ENCODE data around the gene IMMP2L.
A peak's percentile ranks its signal among the peaks of the same experiment; 100 is the strongest.

Gene IMMP2L

DNA sequence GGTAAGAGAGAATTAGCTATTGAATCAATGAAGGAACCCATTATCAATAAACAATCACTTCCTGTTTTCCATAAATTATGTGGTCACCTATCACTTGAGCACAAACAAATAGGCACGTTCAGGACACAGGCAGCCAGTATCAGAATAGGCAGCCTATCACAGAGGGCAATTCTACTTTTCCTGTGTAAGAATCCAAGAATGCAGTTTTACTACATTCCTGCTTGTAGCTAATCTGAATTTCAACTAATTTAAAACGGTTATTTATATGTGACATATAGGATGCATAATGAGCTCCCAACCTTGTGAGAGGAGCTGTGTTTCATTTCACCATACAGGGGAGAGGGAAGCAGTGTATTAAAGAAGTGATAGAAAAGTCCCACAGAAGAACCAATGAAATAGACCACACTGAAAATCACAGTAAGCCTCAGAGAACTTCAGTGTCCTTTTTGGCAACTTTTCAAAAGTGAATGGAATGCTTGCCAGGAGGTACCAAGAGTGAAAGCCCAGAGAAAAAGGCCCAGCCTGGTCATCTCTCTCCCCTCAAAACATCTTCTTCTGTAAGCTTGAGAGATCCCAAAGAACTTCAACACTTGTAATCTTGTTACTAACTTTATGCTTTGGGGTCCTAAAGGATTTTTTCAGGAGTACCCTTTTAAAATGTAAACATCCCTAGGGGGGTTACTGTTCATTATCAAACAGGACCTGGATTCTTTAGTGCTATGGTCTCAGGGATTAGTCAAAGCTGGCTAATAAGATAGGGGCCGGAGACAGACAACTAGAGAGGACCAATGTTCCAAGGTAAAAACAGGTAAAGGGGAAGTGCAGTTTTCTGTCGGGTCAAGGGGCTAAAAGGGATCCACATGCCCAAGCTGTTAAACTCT lies 1.3 kb downstream of the IMMP2L start:
- Histone ChIP-seq H3K27me3 (ENCODE audit: low read length) (no peaks in the 10 kb centered on the region), H3K9me3 (ENCODE audit: insufficient read depth, low read length) (no peaks in the 10 kb centered on the region), H3K4me3 (ENCODE audit: insufficient read depth, low read length, poor library complexity, severe bottlenecking) (peak overlapping the region; percentile 61), H4K20me1 (ENCODE audit: low read depth, low read length) (no peaks in the 10 kb centered on the region), H3K27ac (ENCODE audit: low read depth, low read length) (peak overlapping the region; percentile 59), H3K4me2 (ENCODE audit: low read depth, low read length, poor library complexity, severe bottlenecking) (peak overlapping the region; percentile 72), H3K79me2 (ENCODE audit: insufficient read depth, low read length) (peaks cover 14% of the 10 kb centered on the region), H3K9ac (ENCODE audit: low read length) (peak overlapping the region; percentile 72), H3K9me2 (replicated peaks; ENCODE audit: insufficient read depth, low read length) (no peaks in the 10 kb centered on the region), H3K36me3 (ENCODE audit: low read length) (peaks cover 16% of the 10 kb centered on the region; the same call in 1 of the 2 replicates), H3F3A (ENCODE audit: insufficient read depth) (peaks cover 10% of the 10 kb centered on the region; the same call in 1 of the 2 replicates), H2AFZ (ENCODE audit: low read depth, low read length, severe bottlenecking) (peak overlapping the region; percentile 64)
- TF ChIP-seq, protein P1, sequence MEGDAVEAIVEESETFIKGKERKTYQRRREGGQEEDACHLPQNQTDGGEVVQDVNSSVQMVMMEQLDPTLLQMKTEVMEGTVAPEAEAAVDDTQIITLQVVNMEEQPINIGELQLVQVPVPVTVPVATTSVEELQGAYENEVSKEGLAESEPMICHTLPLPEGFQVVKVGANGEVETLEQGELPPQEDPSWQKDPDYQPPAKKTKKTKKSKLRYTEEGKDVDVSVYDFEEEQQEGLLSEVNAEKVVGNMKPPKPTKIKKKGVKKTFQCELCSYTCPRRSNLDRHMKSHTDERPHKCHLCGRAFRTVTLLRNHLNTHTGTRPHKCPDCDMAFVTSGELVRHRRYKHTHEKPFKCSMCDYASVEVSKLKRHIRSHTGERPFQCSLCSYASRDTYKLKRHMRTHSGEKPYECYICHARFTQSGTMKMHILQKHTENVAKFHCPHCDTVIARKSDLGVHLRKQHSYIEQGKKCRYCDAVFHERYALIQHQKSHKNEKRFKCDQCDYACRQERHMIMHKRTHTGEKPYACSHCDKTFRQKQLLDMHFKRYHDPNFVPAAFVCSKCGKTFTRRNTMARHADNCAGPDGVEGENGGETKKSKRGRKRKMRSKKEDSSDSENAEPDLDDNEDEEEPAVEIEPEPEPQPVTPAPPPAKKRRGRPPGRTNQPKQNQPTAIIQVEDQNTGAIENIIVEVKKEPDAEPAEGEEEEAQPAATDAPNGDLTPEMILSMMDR (IDR thresholded peaks at IDR 0.05; ENCODE audit: insufficient read depth, low read length, poor library complexity, severe bottlenecking), result no peak
- TF ChIP-seq EZH2phosphoT487 (conservative IDR thresholded peaks at IDR 0.05; ENCODE audit: low read length), result no peak

DNA sequence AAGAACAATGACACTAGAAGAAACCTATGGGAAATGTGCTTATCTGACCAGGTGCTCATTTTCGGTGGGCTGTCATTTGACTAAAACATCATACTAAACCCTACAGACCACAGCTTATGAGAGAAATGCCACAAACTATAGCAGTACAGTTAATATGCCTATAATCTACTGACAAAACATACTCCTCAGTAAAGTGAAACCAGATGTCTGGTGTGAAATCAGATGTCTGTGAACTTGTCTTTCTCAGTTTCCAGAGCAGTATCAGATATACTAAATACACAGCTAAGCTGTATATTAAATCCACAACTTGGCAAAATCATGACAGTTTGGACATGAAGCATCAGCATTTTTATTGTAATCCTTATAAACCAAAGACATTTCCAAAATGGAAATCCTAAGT lies 3.3 kb downstream of the IMMP2L start:
- Histone ChIP-seq H3K27ac (ENCODE audit: low read depth, low read length) (no peak overlapping the region), H3K9me2 (replicated peaks; ENCODE audit: insufficient read depth, low read length) (no peaks in the 10 kb centered on the region), H3K27me3 (ENCODE audit: low read length) (no peaks in the 10 kb centered on the region), H2AFZ (ENCODE audit: low read depth, low read length, severe bottlenecking) (no peak overlapping the region), H4K20me1 (ENCODE audit: low read depth, low read length) (no peaks in the 10 kb centered on the region), H3K4me2 (ENCODE audit: low read depth, low read length, poor library complexity, severe bottlenecking) (peak overlapping the region; percentile 72), H3K36me3 (ENCODE audit: low read length) (peaks cover 26% of the 10 kb centered on the region; the same call in 1 of the 2 replicates), H3K9me3 (ENCODE audit: insufficient read depth, low read length) (no peaks in the 10 kb centered on the region), H3K9ac (ENCODE audit: low read length) (no peak overlapping the region), H3K79me2 (ENCODE audit: insufficient read depth, low read length) (peaks cover 14% of the 10 kb centered on the region), H3F3A (ENCODE audit: insufficient read depth) (peaks cover 10% of the 10 kb centered on the region; the same call in 1 of the 2 replicates), H3K4me3 (ENCODE audit: insufficient read depth, low read length, poor library complexity, severe bottlenecking) (no peak overlapping the region)
- TF ChIP-seq, protein P1 (IDR thresholded peaks at IDR 0.05; ENCODE audit: insufficient read depth, low read length, poor library complexity, severe bottlenecking), result no peak
- TF ChIP-seq EZH2phosphoT487 (conservative IDR thresholded peaks at IDR 0.05; ENCODE audit: low read length), result no peak

DNA sequence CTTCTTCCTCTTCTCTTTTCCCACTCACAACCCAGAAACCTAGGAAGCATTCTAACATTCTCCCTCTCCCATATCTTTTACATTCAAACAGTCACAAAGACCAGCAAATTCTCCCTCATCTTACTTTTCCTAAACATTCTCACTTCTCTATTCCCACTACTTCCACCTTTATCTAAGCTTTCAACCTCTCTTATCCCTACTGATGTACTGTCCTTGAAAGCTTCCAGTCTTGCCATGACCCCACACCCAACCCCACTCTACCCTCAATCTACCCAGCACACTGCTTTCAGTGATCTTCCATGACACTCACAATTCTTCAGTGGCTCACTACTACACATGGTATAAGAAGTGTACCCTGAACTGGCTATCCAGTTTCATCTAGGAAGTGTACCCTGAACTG lies 5.3 kb downstream of the IMMP2L start:
- no peaks in the 10 kb centered on the region for H3K27me3 ChIP-seq (ENCODE audit: low read length)
- peaks cover 10% of the 10 kb centered on the region; the same call in 1 of the 2 replicates for H3F3A ChIP-seq (ENCODE audit: insufficient read depth)
- H3K4me3 ChIP-seq (ENCODE audit: insufficient read depth, low read length, poor library complexity, severe bottlenecking), result no peak overlapping the region
- no peaks in the 10 kb centered on the region for H4K20me1 ChIP-seq (ENCODE audit: low read depth, low read length)
- H3K9me3 ChIP-seq (ENCODE audit: insufficient read depth, low read length), result no peaks in the 10 kb centered on the region
- H3K79me2 ChIP-seq (ENCODE audit: insufficient read depth, low read length), result peaks cover 14% of the 10 kb centered on the region
- peaks cover 29% of the 10 kb centered on the region; the same call in 1 of the 2 replicates for H3K36me3 ChIP-seq (ENCODE audit: low read length)
- H2AFZ ChIP-seq (ENCODE audit: low read depth, low read length, severe bottlenecking), result no peak overlapping the region
- no peak overlapping the region for H3K4me2 ChIP-seq (ENCODE audit: low read depth, low read length, poor library complexity, severe bottlenecking)
- TF ChIP-seq EZH2phosphoT487 (conservative IDR thresholded peaks at IDR 0.05; ENCODE audit: low read length), result no peak
- TF ChIP-seq, protein P1 (IDR thresholded peaks at IDR 0.05; ENCODE audit: insufficient read depth, low read length, poor library complexity, severe bottlenecking), result no peak
- no peak overlapping the region for H3K27ac ChIP-seq (ENCODE audit: low read depth, low read length)
- H3K9me2 ChIP-seq (replicated peaks; ENCODE audit: insufficient read depth, low read length), result no peaks in the 10 kb centered on the region
- no peak overlapping the region for H3K9ac ChIP-seq (ENCODE audit: low read length)

Measured in SU-DHL-6 (cell line).